Pancreas (tissue), 10 donors: ENCODE measurements around the gene STX18. TPM values are rescaled to one million over a fixed set of nuclear protein-coding genes. Genes with fewer than 3 reads are reported as not detected.

ENCODE experiments used
- ATAC-seq, 4 donors: fragments of 200-7000 bp; cut with Tn5 transposase; one replicate each; pipeline versions ENCODE4 v1.8.0 to v1.9.1; 2020; ENCODE audit warnings: mild to moderate bottlenecking in 4 of 4, moderate library complexity in 4 of 4
- DNase-seq, 6 donors: peaks; one replicate each; pipeline ENCODE4 v3.0.0-alpha.2; 2020
- FAIRE-seq: peaks from 2 replicates; lab custom pipeline; 2012; peaks lifted over from hg19 to GRCh38; lab: Jason Lieb, UNC
- H3K27ac ChIP-seq, 4 donors: fragments of 200-600 bp; sonication (generic); 1 replicate in 3 of 4; 2 replicates in 1 of 4; pipeline versions ENCODE4 v1.5.0 to v1.8.0; 2020
- H3K27me3 ChIP-seq, 4 donors: fragments of 200-600 bp; one replicate each; pipeline ENCODE4 v1.8.0; 2021
- H3K36me3 ChIP-seq, 3 donors: fragments of 200-600 bp; sonication (generic) in 1 of 3; one replicate each; pipeline versions ENCODE4 v1.5.0 to v1.8.0; 2020 to 2021
- H3K4me1 ChIP-seq, 3 donors: fragments of 200-600 bp; one replicate each; pipeline ENCODE4 v1.8.0; 2021
- H3K4me3 ChIP-seq, 4 donors: fragments of 200-600 bp; sonication (generic) in 2 of 4; one replicate each; pipeline versions ENCODE4 v1.5.0 to v1.8.0; 2020 to 2021
- H3K9me3 ChIP-seq, 4 donors: fragments of 200-600 bp; one replicate each; pipeline ENCODE4 v1.8.0; 2021
- CTCF ChIP-seq, 4 donors: fragments of 200-600 bp; sonication (generic) in 3 of 4; IDR thresholded peaks; one replicate each; pipeline versions ENCODE4 v1.5.0 to v1.8.0; 2021; ENCODE audit warnings: antibody characterized with exemption in 4 of 4
- WGBS, 2 donors: extraction: QIAGEN DNeasy Blood & Tissue Kit; methylation state at CpG; one replicate each; pipeline ENCODE4 v1.1.7; 2013; 5-methylcytosine and 5-hydroxymethylcytosine counted together
- intact Hi-C, 3 donors: fragments of 100-400 bp; cut with DNase I; formaldehyde crosslinking; loops; one replicate each; pipeline versions ENCODE4 v1.11.1 to v1.14.2; 2022
- polyA plus RNA-seq, 2 donors: library from polyadenylated mRNA; stranded (reverse); fragments of 200-250 nt; gene quantifications; one replicate each; pipeline ENCODE4 v1.2.3, GENCODE V29; 2013
- total RNA-seq, 6 donors: library from RNA; stranded (reverse); fragmentation: NEBNext Ultra II Directional in 4 of 6; extraction: Animal tissue kit (Norgen Biotek cat#: 25700) in 4 of 6; gene quantifications; one replicate each; pipeline versions ENCODE4 v1.2.1 to v1.2.4, GENCODE V29; 2021 to 2023
- donor health status: healthy with polysubstance abuse.
- donor health status: DM: no; HTN: no; CAD: no; lungs with moderate emphysema.
- donor health status: DM: no; HTN: no; CAD: no.
- donor health status: control.
- donor health status: control.
- donor health status: Bipolar disorder and iron deficiency.
- donor health status: DM: yes; HTN: yes; CAD: no.
- donor health status: DM: no; HTN: no; CAD: no.
- donor health status: DM: no; HTN: no; CAD: no.
- donor health status: DM: yes; HTN: yes; CAD: no.

The STX18 gene
- total and polyA plus RNA-seq, 8 donors, result 13.6 to 35.9 (median 19.0) TPM

DNA sequence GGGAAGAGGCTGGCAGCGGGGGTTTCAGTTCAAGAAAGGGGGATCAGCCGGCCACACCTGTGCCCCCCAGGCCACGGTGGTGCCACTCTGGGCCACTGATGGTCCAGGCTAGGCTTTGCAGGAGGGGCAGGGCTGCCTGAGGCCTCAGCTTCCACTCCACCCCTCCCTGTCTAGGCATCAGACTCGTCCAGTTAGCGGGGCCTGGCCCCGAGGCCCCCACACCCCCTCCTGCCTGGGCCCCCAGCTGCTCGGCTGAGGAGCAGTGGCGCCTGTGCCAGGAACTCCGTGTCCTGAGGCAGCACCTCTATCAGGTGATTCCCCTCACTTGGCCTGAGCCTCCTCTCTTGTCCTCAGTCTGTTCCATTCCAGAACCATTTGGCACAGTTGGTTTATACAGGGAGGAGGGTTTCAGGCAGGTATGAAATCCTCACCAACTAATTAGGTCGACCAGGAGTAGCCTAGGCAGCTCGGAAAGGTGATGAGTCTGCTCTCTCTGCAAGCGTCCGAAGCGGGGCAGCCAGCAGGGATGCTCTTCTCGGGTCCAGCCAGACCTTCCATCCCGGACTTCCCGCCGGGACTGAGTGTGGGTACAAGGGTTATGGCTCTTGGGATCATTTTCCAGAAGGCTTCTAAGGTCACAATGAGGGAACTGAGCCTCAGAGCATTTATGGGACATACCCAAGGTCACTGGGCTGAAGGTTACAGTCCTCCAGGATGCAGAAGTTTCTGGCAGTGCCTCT, 152.8 kb downstream of the STX18 start:
- no peak for FAIRE-seq
- TF ChIP-seq CTCF (IDR thresholded peaks at IDR 0.05), result no peak

DNA sequence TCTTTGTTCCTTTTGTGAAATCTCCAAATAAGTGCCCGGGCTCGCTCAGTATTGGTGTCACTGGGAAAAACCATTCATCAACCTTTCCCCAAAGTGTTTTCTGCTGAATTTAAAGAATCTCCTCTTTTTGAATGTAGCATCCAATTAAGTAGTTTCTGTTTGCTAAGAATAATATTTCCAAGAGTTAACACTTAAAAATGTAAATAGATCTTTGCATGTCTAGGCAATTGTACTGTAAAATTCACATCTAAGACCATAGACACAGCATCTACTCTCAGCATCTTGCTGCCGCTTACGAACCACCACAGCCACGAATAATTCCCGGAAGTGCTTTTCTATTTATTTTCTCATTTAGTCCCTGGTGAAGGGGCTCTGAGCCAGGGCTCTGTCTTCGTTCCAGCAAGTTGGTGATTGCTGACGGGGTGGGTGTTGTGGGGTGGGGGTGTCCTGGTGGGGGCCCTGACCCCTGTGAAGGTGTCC, 153.5 kb downstream of the STX18 start:
- TF ChIP-seq CTCF (IDR thresholded peaks at IDR 0.05), result no peak
- intact Hi-C loops, result no loop called here
- FAIRE-seq, result no peak
- no peak for ATAC-seq
- Histone ChIP-seq H3K4me1 (peaks cover 0 to 4% (median 0%) of the 10 kb centered on the region in 3 donors), H3K9me3 (no peaks in the 10 kb centered on the region), H3K36me3 (no peaks in the 10 kb centered on the region), H3K27me3 (peaks cover 0 to 34% (median 5%) of the 10 kb centered on the region in 4 donors), H3K4me3 (no peak overlapping the region), H3K27ac (no peak overlapping the region)
- no peak for DNase-seq
- 21 to 26% methylated on average over 8 of the region's 8 CpGs for WGBS, 2 donors

More for the DNA sequence above, 152.8 kb downstream of the STX18 start:
- Histone ChIP-seq H3K4me1 (peaks cover 0 to 4% (median 0%) of the 10 kb centered on the region in 3 donors), H3K27ac (no peak overlapping the region), H3K27me3 (peaks cover 0 to 34% (median 5%) of the 10 kb centered on the region in 4 donors), H3K4me3 (no peak overlapping the region), H3K36me3 (no peaks in the 10 kb centered on the region), H3K9me3 (no peaks in the 10 kb centered on the region)
- intact Hi-C loops, result no loop called here
- no peak for DNase-seq
- 47 to 56% methylated on average over 18 of the region's 18 CpGs for WGBS, 2 donors
- peak in 1 of 4 donors; percentile 24 for ATAC-seq

DNA sequence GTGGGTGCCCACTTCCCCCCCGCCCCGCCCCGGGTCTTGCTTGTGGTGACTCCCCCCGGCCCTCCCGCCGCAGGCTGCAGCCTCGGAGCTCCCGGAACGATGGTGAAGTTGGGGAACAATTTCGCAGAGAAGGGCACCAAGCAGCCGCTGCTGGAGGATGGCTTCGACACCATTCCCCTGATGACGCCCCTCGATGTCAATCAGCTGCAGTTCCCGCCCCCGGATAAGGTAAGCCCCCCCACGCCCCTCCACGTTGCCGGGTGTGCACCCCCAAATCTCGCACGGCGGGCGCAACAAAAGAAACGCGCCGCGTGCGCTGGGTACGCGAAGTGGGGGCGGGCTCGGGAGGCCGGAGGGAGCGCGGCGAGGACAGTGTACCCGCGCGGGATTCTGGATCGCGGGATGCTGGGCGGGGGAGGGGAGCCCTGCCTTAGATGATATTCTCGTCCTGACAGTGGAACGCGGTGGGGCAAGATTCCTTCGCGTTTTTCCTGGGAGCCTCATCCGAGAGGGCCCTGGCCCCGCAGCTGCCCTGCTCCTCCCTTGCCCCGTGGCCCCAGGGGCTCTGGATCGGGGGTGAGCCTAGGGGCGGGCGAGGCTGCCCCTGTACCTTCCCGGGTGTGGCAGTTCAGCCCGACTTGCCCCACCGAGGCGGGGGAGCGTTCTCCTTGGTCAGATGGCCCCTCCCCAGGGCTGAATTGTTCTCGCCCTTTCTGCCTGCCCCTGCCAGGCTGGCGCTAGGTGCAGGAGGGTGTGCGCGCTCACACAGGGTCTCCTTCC, 154.1 kb downstream of the STX18 start:
- no peak overlapping the region for H3K27ac ChIP-seq
- TF ChIP-seq CTCF (IDR thresholded peaks at IDR 0.05), result no peak
- H3K4me1 ChIP-seq, result peaks cover 0 to 4% (median 0%) of the 10 kb centered on the region in 3 donors
- FAIRE-seq, result no peak
- no peak for DNase-seq
- peak in 2 of 4 donors; percentile 26 to 28 for ATAC-seq
- intact Hi-C loops, result no loop called here
- H3K36me3 ChIP-seq, result no peaks in the 10 kb centered on the region
- peaks cover 0 to 34% (median 5%) of the 10 kb centered on the region in 4 donors for H3K27me3 ChIP-seq
- 2 to 3% methylated on average over 51 to 62 of the region's 62 CpGs for WGBS, 2 donors
- no peaks in the 10 kb centered on the region for H3K9me3 ChIP-seq
- H3K4me3 ChIP-seq, result peak overlapping the region in 2 of 4 donors; percentile 24 to 43

DNA sequence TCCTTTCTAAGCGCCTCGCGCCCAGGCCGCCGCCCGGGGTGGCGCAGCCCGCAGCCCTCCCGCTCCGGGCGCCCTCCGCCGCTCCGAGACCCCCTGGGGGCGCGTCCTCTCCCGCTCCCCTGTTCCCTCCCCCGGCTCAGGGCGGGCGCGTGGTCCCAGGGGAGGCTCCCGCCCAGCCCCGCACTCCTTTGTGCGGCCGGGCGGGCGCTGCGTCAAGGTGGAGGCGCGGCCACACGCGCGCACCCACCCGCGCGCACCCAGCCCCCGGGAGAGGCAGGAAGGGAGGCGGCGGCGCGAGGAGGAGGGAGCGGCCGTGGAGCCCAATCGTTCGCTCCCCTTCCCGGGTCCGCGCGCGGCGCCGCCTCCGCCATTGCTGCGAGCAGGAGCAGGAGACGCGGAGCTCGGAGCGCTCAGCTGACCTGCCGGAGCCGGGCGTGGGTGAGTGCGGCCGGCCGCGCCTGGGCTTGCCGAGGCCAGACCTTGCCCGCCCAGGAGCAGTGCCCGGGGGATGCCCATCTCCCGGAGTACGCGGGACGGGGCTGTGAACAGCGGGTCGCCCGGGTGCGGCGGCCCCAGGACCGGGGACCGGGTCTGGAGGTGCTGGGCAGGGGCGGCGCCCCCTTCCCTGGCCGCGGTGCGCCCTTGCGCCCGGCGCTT, 155.0 kb downstream of the STX18 start, which contains the start of gene NSG1:
Gene NSG1 (plus strand): TSS at position 367 of the 657 bp plus-strand sequence. CDS start 528 bp downstream, outside the sequence.
- Histone ChIP-seq H3K9me3 (no peaks in the 10 kb centered on the region), H3K36me3 (no peaks in the 10 kb centered on the region), H3K4me1 (peaks cover 0 to 4% (median 0%) of the 10 kb centered on the region in 3 donors), H3K27me3 (peaks cover 0 to 34% (median 5%) of the 10 kb centered on the region in 4 donors), H3K4me3 (peak within 1 kb of the TSS in 3 of 4 donors; percentile 7 to 43 (median 24)), H3K27ac (no peak within 1 kb of the TSS)
- no peak for FAIRE-seq
- peak in 3 of 4 donors; percentile 55 to 72 (median 70) for ATAC-seq
- 1 to 2% methylated on average over 34 to 87 of the region's 87 CpGs for WGBS, 2 donors
- intact Hi-C loops, result no loop called here
- TF ChIP-seq CTCF (IDR thresholded peaks at IDR 0.05), result no peak
- peak in 1 of 6 donors; percentile 70 for DNase-seq
